Measurements from ENCODE around the gene AADACL4. TPM values are rescaled to one million over a fixed set of nuclear protein-coding genes. Genes with fewer than 3 reads are reported as not detected.

The AADACL4 gene
- total and polyA plus RNA-seq, 10 of the 15 experiments (the other 5 are each of a cell fraction or from before 2014, with no cell fraction given): not detected

GRCh38 chr1:12637693-12638092 is 6.2 kb upstream of the AADACL4 start:
- no peaks in the 10 kb centered on the region for H3K79me2 ChIP-seq (ENCODE audit: control insufficient read depth, insufficient read depth, low read length)
- no peak overlapping the region for H3K4me2 ChIP-seq (ENCODE audit: control insufficient read depth, insufficient read depth)
- H3K9me3 ChIP-seq (replicated peaks; ENCODE audit: control insufficient read depth, insufficient read depth, low read length): peaks cover 8% of the 10 kb centered on the region; the same call in 2 of the 3 replicates
- ATAC-seq (no peak), DNase-seq (ENCODE audit: low read depth, low spot score) (no peak), FAIRE-seq (no peak)
- no peak overlapping the region for H2AFZ ChIP-seq (ENCODE audit: control insufficient read depth, low read depth, low read length)
- intact Hi-C loops (cut with micrococcal nuclease; ENCODE audit: unreplicated experiment): no loop called here
- RAD21 ChIA-PET (ENCODE audit: unreplicated experiment): no interaction called here
- POLR2A ChIA-PET: no interaction called here
- no peak overlapping the region for H3K9ac ChIP-seq (ENCODE audit: control insufficient read depth, insufficient read depth, low read length)
- 42% methylated on average over 8 of the region's 8 CpGs for WGBS (ENCODE audit: insufficient coverage, insufficient replicate concordance, low lambda C conversion rate, missing lambda C conversion rate)
- SMC1A ChIA-PET (ENCODE audit: uncharacterized antibody, unreplicated experiment): no interaction called here
- no peak overlapping the region for H3K4me3 ChIP-seq
- no peak overlapping the region for H3K27ac ChIP-seq (ENCODE audit: control insufficient read depth, insufficient read depth)
- no TSS peak for BruUV-seq (replicated peaks)
- CTCF ChIA-PET: no interaction called here
- H3K4me1 ChIP-seq (ENCODE audit: control insufficient read depth, insufficient read depth, low read length): no peaks in the 10 kb centered on the region
- TF ChIP-seq RUNX3 (IDR thresholded peaks at IDR 0.05; ENCODE audit: low read length) (no peak), MXI1 (IDR thresholded peaks at IDR 0.05; ENCODE audit: low read depth, low read length) (no peak), ZBTB11 (CRISPR knock-in tag; IDR thresholded peaks at IDR 0.05) (no peak), BMI1 (IDR thresholded peaks at IDR 0.05; ENCODE audit: borderline replicate concordance) (no peak), POLR2AphosphoS2 (IDR thresholded peaks at IDR 0.05; ENCODE audit: low read depth, low read length) (no peak), ASH2L (IDR thresholded peaks at IDR 0.05; ENCODE audit: borderline replicate concordance, low read depth) (no peak), USF1 (IDR thresholded peaks at IDR 0.05; ENCODE audit: borderline replicate concordance, extremely low read length, insufficient read depth, low read depth, low read length) (no peak), ZBED1 (IDR thresholded peaks at IDR 0.05; ENCODE audit: borderline replicate concordance) (no peak), RBBP5 (conservative IDR thresholded peaks at IDR 0.05) (no peak), CREM (IDR thresholded peaks at IDR 0.05; ENCODE audit: low read depth) (no peak), MEF2A (IDR thresholded peaks at IDR 0.05; ENCODE audit: insufficient read depth, low read depth, low read length) (no peak), STAT3 (IDR thresholded peaks at IDR 0.05; ENCODE audit: low read depth, low read length) (no peak), ZNF207 (IDR thresholded peaks at IDR 0.05; ENCODE audit: borderline replicate concordance) (no peak), POU2F2 (IDR thresholded peaks at IDR 0.05; ENCODE audit: borderline replicate concordance, low read depth, low read length) (no peak), HDGF (IDR thresholded peaks at IDR 0.05) (no peak), NBN (IDR thresholded peaks at IDR 0.05) (no peak), SIX5 (IDR thresholded peaks at IDR 0.05; ENCODE audit: low read depth, low read length, severe bottlenecking) (no peak)
- no peaks in the 10 kb centered on the region for H3K36me3 ChIP-seq (ENCODE audit: control insufficient read depth in 2 of 2, insufficient read depth in 2 of 2, low read length in 1 of 2)
- in situ Hi-C loops (cut with MboI): no loop called here
- H3K27me3 ChIP-seq (replicated peaks in 1 of 2; ENCODE audit: control insufficient read depth in 2 of 2, insufficient read depth in 2 of 2, low read length in 1 of 2): no peaks in the 10 kb centered on the region
- no peaks in the 10 kb centered on the region for H4K20me1 ChIP-seq (ENCODE audit: control insufficient read depth, insufficient read depth)

Data from GM12878 (cell line).